ENCODE results near the gene LMAN1L.

LMAN1L gene

DNA sequence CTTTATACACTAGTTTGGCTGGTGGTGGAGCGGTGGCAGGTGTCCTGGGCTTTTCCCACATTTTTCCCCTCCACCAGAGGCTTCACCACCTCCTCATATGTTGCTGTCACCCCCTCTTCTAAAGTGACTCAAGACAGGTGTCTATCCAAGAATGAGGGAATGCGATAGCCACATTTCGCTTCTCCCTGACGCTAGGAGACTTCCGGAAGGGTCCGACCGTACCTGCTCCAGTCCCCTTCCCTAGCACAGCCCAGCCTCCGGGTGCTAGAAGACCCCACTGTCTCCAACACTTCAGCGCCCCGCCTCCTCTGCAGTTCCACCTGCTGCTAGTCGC lies 60.0 kb downstream of the LMAN1L start:
- no peaks in the 10 kb centered on the region for H3K9me3 ChIP-seq (ENCODE audit: insufficient read depth, low read length, severe bottlenecking)
- H3K79me2 ChIP-seq (ENCODE audit: insufficient read depth, low read length), result peaks cover 52% of the 10 kb centered on the region
- H3K4me1 ChIP-seq (ENCODE audit: insufficient read depth, low read length), result peaks cover 41% of the 10 kb centered on the region
- H3K9ac ChIP-seq (ENCODE audit: low read depth, low read length), result peak overlapping the region; percentile 74
- H3K27ac ChIP-seq (ENCODE audit: low read length), result peak overlapping the region; percentile 91
- peak overlapping the region; percentile 94 for H3K4me2 ChIP-seq (ENCODE audit: insufficient read depth, low read length)
- H3K27me3 ChIP-seq (ENCODE audit: insufficient read depth, low read length, poor library complexity), result no peaks in the 10 kb centered on the region
- DNase-seq (no peak), ATAC-seq (ENCODE audit: insufficient read depth, low read depth) (no peak)
- peak overlapping the region; percentile 92 to 99 for H3K4me3 ChIP-seq (ENCODE audit: low read depth in 1 of 2, low read length in 2 of 2)
- peaks cover 13% of the 10 kb centered on the region for H3K36me3 ChIP-seq (ENCODE audit: insufficient read depth, low read length)
- H4K20me1 ChIP-seq (ENCODE audit: insufficient read depth, low read length), result peaks cover 24% of the 10 kb centered on the region
- peak overlapping the region; percentile 90 for H2AFZ ChIP-seq (ENCODE audit: low read depth, low read length)
- TF ChIP-seq EZH2 (IDR thresholded peaks at IDR 0.05; ENCODE audit: borderline replicate concordance, low read depth, low read length, severe bottlenecking), result no peak
- TF ChIP-seq, protein P1, sequence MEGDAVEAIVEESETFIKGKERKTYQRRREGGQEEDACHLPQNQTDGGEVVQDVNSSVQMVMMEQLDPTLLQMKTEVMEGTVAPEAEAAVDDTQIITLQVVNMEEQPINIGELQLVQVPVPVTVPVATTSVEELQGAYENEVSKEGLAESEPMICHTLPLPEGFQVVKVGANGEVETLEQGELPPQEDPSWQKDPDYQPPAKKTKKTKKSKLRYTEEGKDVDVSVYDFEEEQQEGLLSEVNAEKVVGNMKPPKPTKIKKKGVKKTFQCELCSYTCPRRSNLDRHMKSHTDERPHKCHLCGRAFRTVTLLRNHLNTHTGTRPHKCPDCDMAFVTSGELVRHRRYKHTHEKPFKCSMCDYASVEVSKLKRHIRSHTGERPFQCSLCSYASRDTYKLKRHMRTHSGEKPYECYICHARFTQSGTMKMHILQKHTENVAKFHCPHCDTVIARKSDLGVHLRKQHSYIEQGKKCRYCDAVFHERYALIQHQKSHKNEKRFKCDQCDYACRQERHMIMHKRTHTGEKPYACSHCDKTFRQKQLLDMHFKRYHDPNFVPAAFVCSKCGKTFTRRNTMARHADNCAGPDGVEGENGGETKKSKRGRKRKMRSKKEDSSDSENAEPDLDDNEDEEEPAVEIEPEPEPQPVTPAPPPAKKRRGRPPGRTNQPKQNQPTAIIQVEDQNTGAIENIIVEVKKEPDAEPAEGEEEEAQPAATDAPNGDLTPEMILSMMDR (IDR thresholded peaks at IDR 0.05; ENCODE audit: borderline replicate concordance, extremely low read depth, low read length, poor library complexity, severe bottlenecking), result no peak

DNA sequence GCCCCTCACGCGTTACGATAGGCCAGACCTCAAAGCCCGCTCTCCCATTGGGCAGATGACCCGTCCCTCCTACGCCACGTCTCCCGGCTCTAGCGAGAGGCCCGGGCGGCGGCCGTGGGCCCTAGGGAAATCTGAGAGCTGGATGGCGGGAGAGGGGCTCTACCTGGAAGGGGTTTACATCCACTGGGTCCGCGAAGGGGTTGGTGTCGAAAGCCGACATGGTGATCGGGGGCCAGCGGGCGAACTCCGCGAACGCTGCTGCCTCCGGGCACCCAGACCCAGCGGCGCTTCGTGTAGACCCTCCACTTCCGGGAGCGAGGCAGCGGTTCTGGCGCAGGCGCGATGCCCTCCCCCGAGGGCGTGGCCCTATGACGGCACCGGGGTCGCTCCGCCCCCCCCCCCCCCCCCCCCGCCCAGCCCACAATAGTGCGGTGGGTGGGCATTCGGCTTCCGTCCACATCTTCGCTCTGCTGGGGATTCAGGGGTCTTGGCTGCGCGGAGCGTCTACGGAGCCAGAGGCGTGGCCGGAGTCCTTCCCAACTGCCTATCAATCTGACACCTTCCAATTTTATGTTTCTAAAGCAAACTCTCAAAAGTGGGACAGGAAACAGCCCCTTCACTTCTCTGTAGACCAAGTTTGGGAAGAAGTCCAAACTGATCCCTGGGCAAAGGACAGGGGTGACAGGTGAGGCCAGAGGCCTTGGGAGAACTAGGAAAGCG lies 60.6 kb downstream of the LMAN1L start, which contains the start of gene SCAMP2:
Gene SCAMP2 (minus strand): TSS at position 330 of the 720 bp plus-strand sequence. CDS start 110 bp downstream, at position 220.
- Histone ChIP-seq H3K79me2 (ENCODE audit: insufficient read depth, low read length) (peaks cover 47% of the 10 kb centered on the region), H3K9me3 (ENCODE audit: insufficient read depth, low read length, severe bottlenecking) (no peaks in the 10 kb centered on the region), H3K9ac (ENCODE audit: low read depth, low read length) (peak within 1 kb of the TSS; percentile 74), H2AFZ (ENCODE audit: low read depth, low read length) (peak within 1 kb of the TSS; percentile 90), H3K27ac (ENCODE audit: low read length) (peak within 1 kb of the TSS; percentile 91), H3K4me2 (ENCODE audit: insufficient read depth, low read length) (peak within 1 kb of the TSS; percentile 94), H3K36me3 (ENCODE audit: insufficient read depth, low read length) (peaks cover 8% of the 10 kb centered on the region), H4K20me1 (ENCODE audit: insufficient read depth, low read length) (peaks cover 24% of the 10 kb centered on the region), H3K27me3 (ENCODE audit: insufficient read depth, low read length, poor library complexity) (no peaks in the 10 kb centered on the region), H3K4me1 (ENCODE audit: insufficient read depth, low read length) (peaks cover 41% of the 10 kb centered on the region), H3K4me3 (ENCODE audit: low read depth in 1 of 2, low read length in 2 of 2) (peak within 1 kb of the TSS; percentile 92 to 99)
- peak; percentile 92 for DNase-seq
- TF ChIP-seq, protein P1 (IDR thresholded peaks at IDR 0.05; ENCODE audit: borderline replicate concordance, extremely low read depth, low read length, poor library complexity, severe bottlenecking), result no peak
- TF ChIP-seq EZH2 (IDR thresholded peaks at IDR 0.05; ENCODE audit: borderline replicate concordance, low read depth, low read length, severe bottlenecking), result no peak
- ATAC-seq (ENCODE audit: insufficient read depth, low read depth), result peak; percentile 97

DNA sequence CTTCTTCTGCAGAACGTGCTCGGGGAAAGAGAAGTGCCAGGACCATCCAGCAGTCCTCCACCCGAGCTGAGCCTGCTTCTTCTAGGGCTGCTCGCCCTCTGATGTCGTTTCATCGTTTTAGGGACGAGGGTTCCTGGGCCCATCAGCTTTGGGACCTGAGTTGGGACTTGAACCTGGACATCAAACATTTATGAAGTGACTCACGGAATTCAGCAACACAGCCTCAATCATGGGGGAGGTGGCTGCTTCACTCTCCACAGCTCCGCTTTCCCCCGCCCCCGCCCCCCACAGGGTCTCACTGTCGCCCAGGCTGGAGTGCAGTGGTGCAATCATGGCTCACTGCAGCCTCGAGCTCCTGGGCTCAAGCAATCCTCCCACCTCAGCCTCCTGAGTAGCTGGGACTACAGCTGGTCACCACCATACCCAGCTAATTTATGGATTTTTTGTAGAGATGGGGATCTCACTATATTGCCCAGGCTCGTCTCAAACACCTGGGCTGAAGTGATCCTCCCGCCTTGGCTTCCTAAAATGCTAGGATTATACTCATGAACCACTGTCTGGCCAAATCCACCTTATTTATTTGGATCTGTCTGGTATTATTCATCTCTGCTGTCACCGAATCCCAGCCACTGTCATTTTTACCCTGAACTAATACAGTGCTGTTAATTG lies 61.3 kb downstream of the LMAN1L start:
- Histone ChIP-seq H4K20me1 (ENCODE audit: insufficient read depth, low read length) (peaks cover 24% of the 10 kb centered on the region), H3K4me3 (ENCODE audit: low read depth in 1 of 2, low read length in 2 of 2) (peak overlapping the region; percentile 22 to 99; a peak in 3 of 4 replicates), H2AFZ (ENCODE audit: low read depth, low read length) (peak overlapping the region; percentile 84), H3K79me2 (ENCODE audit: insufficient read depth, low read length) (peaks cover 40% of the 10 kb centered on the region), H3K4me2 (ENCODE audit: insufficient read depth, low read length) (peak overlapping the region; percentile 94), H3K27me3 (ENCODE audit: insufficient read depth, low read length, poor library complexity) (no peaks in the 10 kb centered on the region), H3K9me3 (ENCODE audit: insufficient read depth, low read length, severe bottlenecking) (no peaks in the 10 kb centered on the region), H3K36me3 (ENCODE audit: insufficient read depth, low read length) (peaks cover 3% of the 10 kb centered on the region; the same call in 1 of the 2 replicates), H3K27ac (ENCODE audit: low read length) (peak overlapping the region; percentile 73), H3K9ac (ENCODE audit: low read depth, low read length) (peak overlapping the region; percentile 74), H3K4me1 (ENCODE audit: insufficient read depth, low read length) (peaks cover 41% of the 10 kb centered on the region)
- DNase-seq, result no peak
- TF ChIP-seq EZH2 (IDR thresholded peaks at IDR 0.05; ENCODE audit: borderline replicate concordance, low read depth, low read length, severe bottlenecking), result no peak
- TF ChIP-seq, protein P1 (IDR thresholded peaks at IDR 0.05; ENCODE audit: borderline replicate concordance, extremely low read depth, low read length, poor library complexity, severe bottlenecking), result no peak
- no peak for ATAC-seq (ENCODE audit: insufficient read depth, low read depth)
